SK-N-SH (cell line): ENCODE results near the gene CCDC70. TPM values are rescaled to one million over a fixed set of nuclear protein-coding genes. Genes with fewer than 3 reads are reported as not detected.

Experiments
- CTCF ChIA-PET: fragments of 300-600, 350-600 bp; formaldehyde crosslinking; extraction: SDS; loops from one replicate; lab custom pipeline; 2021; lab: Yijun Ruan, JAX
- POLR2A ChIA-PET: fragments of 350-600 bp; sonication (Branson Sonifier 250); formaldehyde crosslinking; extraction: SDS; loops from one replicate; lab custom pipeline; 2020; ENCODE audit warnings: antibody characterized with exemption, inconsistent platforms; lab: Yijun Ruan, JAX
- DNase-seq: peaks from one replicate; pipeline ENCODE4 v3.0.0; 2012
- H2AFZ ChIP-seq: fragments of 200-600 bp; sonication (generic); 2 replicates; pipeline ENCODE4 v1.8.1; 2016; ENCODE audit warnings: antibody characterized with exemption, mild to moderate bottlenecking, low read depth
- H3F3A ChIP-seq: fragments of 200-600 bp; sonication (generic); replicated peaks from 2 replicates; pipeline ENCODE3; 2016; ENCODE audit warnings: antibody characterized with exemption, mild to moderate bottlenecking; ENCODE audit not compliant: insufficient read depth
- H3K27ac ChIP-seq, 2 experiments: fragments of 200-500 bp in 1 of 2; fragments of 200-600 bp in 1 of 2; sonication (Bioruptor generic) in 1 of 2; sonication (generic), shearing (Covaris generic) in 1 of 2; 2 replicates each; pipeline versions ENCODE4 v1.5.1 to v1.6.1; 2014 to 2016; ENCODE audit warnings: low read depth in 2 of 2, inconsistent platforms in 1 of 2, low read length in 1 of 2, mild to moderate bottlenecking in 1 of 2, mixed read lengths in 1 of 2
- H3K27me3 ChIP-seq: fragments of 200-600 bp; sonication (generic), shearing (Covaris generic); 2 replicates; pipeline ENCODE4 v1.6.1; 2016; ENCODE audit warnings: mixed run types; ENCODE audit not compliant: insufficient read depth
- H3K36me3 ChIP-seq, 2 experiments: fragments of 200-500 bp in 1 of 2; fragments of 200-600 bp in 1 of 2; sonication (Bioruptor generic) in 1 of 2; sonication (generic) in 1 of 2; replicated peaks in 1 of 2; 2 replicates each; pipeline versions ENCODE3 to v1.5.1; 2014 to 2016; ENCODE audit warnings: low read length in 1 of 2, mild to moderate bottlenecking in 1 of 2; ENCODE audit not compliant: insufficient read depth in 2 of 2, control insufficient read depth in 1 of 2
- H3K4me1 ChIP-seq, 2 experiments: fragments of 200-500 bp in 1 of 2; fragments of 200-600 bp in 1 of 2; sonication (Bioruptor generic) in 1 of 2; sonication (generic), shearing (Covaris generic) in 1 of 2; 2 replicates each; pipeline versions ENCODE4 v1.5.1 to v1.6.1; 2014 to 2016; ENCODE audit warnings: low read depth in 1 of 2, low read length in 1 of 2, mixed run types in 1 of 2; ENCODE audit not compliant: insufficient read depth in 2 of 2, control insufficient read depth in 1 of 2
- H3K4me2 ChIP-seq: fragments of 200-600 bp; sonication (generic), shearing (Covaris generic); 2 replicates; pipeline ENCODE4 v1.6.1; 2017; ENCODE audit warnings: mixed run types
- H3K4me3 ChIP-seq, 2 experiments: fragments of 200-500 bp in 1 of 2; fragments of 200-600 bp in 1 of 2; sonication (Bioruptor generic) in 1 of 2; sonication (generic), shearing (Covaris generic) in 1 of 2; 2 replicates each; pipeline versions ENCODE4 v1.5.1 to v1.8.1; 2014 to 2016; ENCODE audit warnings: low read depth in 2 of 2, inconsistent platforms in 1 of 2, low read length in 1 of 2, mild to moderate bottlenecking in 1 of 2, mixed read lengths in 1 of 2, moderate library complexity in 1 of 2
- H3K79me2 ChIP-seq: fragments of 200-600 bp; sonication (generic); 2 replicates; pipeline ENCODE4 v1.8.1; 2017; ENCODE audit warnings: mild to moderate bottlenecking; ENCODE audit not compliant: insufficient read depth
- H3K9ac ChIP-seq: fragments of 200-600 bp; sonication (generic); 2 replicates; pipeline ENCODE4 v1.6.1; 2017; ENCODE audit warnings: mixed run types
- H3K9me2 ChIP-seq: fragments of 200-600 bp; sonication (generic); 2 replicates; pipeline ENCODE4 v1.6.1; 2017; ENCODE audit warnings: mixed run types
- H3K9me3 ChIP-seq: fragments of 200-600 bp; sonication (generic); 2 replicates; pipeline ENCODE4 v1.6.1; 2017; ENCODE audit warnings: mixed run types, mild to moderate bottlenecking, moderate library complexity
- H4K20me1 ChIP-seq: fragments of 200-600 bp; sonication (generic); 2 replicates; pipeline ENCODE4 v1.6.1; 2017; ENCODE audit warnings: mild to moderate bottlenecking, mixed run types; ENCODE audit not compliant: insufficient read depth
- ELF1 ChIP-seq: IDR thresholded peaks from 2 replicates; pipeline ENCODE4 v1.4.0; 2012
- EP300 ChIP-seq, 2 experiments: IDR thresholded peaks; 2 replicates each; pipeline versions ENCODE4 v1.4.0 to v1.6.1; 2012; ENCODE audit warnings: borderline replicate concordance in 1 of 2, low read depth in 1 of 2, low read length in 1 of 2
- EZH2phosphoT487 ChIP-seq: fragments of 200-600 bp; sonication (generic); IDR thresholded peaks from 2 replicates; pipeline ENCODE4 v1.6.1; 2017; ENCODE audit warnings: low read depth, mixed run types, mild to moderate bottlenecking, antibody characterized with exemption, moderate library complexity, borderline replicate concordance
- FOSL2 ChIP-seq: IDR thresholded peaks from 2 replicates; pipeline ENCODE4 v1.4.0; 2012; ENCODE audit warnings: low read depth, mild to moderate bottlenecking, moderate library complexity, borderline replicate concordance
- FOXJ3 ChIP-seq: sonication (generic); formaldehyde crosslinking; IDR thresholded peaks from 2 replicates; pipeline ENCODE4 v1.5.1; 2020; ENCODE audit warnings: mild to moderate bottlenecking, missing genetic modification reagents
- GABPA ChIP-seq: IDR thresholded peaks from 2 replicates; pipeline ENCODE4 v1.4.0; 2012; ENCODE audit warnings: low read depth, mild to moderate bottlenecking
- JUND ChIP-seq: IDR thresholded peaks from 2 replicates; pipeline ENCODE4 v1.4.0; 2012
- MAX ChIP-seq: IDR thresholded peaks from 2 replicates; pipeline ENCODE4 v1.4.0; 2012; ENCODE audit warnings: low read depth
- NFIC ChIP-seq: IDR thresholded peaks from 2 replicates; pipeline ENCODE4 v1.4.0; 2012; ENCODE audit warnings: borderline replicate concordance
- PBX3 ChIP-seq: IDR thresholded peaks from 2 replicates; pipeline ENCODE4; 2012
- POLR2AphosphoS5 ChIP-seq: IDR thresholded peaks from 2 replicates; pipeline ENCODE4 v1.6.1; 2012; ENCODE audit warnings: low read depth, low read length
- RAD21 ChIP-seq: IDR thresholded peaks from 2 replicates; pipeline ENCODE4 v1.6.1; 2012; ENCODE audit warnings: mild to moderate bottlenecking, low read length
- REST ChIP-seq: IDR thresholded peaks from 2 replicates; pipeline ENCODE4 v1.6.1; 2012; ENCODE audit warnings: mild to moderate bottlenecking, low read depth, low read length, moderate library complexity
- SIN3A ChIP-seq: IDR thresholded peaks from 2 replicates; pipeline ENCODE4 v1.6.1; 2012; ENCODE audit warnings: low read depth, mild to moderate bottlenecking, low read length, moderate library complexity, borderline replicate concordance
- TAF1 ChIP-seq: IDR thresholded peaks from 2 replicates; pipeline ENCODE4 v1.6.1; 2012; ENCODE audit warnings: low read depth, mild to moderate bottlenecking, low read length, moderate library complexity, borderline replicate concordance
- TEAD4 ChIP-seq: IDR thresholded peaks from 2 replicates; pipeline ENCODE4 v1.4.0; 2012; ENCODE audit warnings: mild to moderate bottlenecking, borderline replicate concordance; ENCODE audit not compliant: insufficient read depth
- YY1 ChIP-seq: IDR thresholded peaks from 2 replicates; pipeline ENCODE4 v1.4.0; 2012; ENCODE audit warnings: low read depth, mild to moderate bottlenecking
- WGBS: methylation state at CpG from one replicate; pipeline ENCODE4 v1.1.6; 2017; ENCODE audit warnings: low lambda C conversion rate; 5-methylcytosine and 5-hydroxymethylcytosine counted together
- polyA plus RNA-seq, 3 experiments: library from polyadenylated mRNA; depleted of rRNA; stranded (reverse); fragments of >200 nt; gene quantifications; 2 replicates each; pipeline ENCODE4 v1.2.3, GENCODE V29; 2012
- TF ChIP-seq, protein P1 (sequence below): fragments of 150-350 bp; IDR thresholded peaks from 2 replicates; pipeline ENCODE4 v1.6.1; 2017; ENCODE audit warnings: antibody characterized with exemption, low read length, low read depth, borderline replicate concordance

CCDC70 gene
- polyA plus RNA-seq, 1 of the 3 experiments (the other 2 are of a cell fraction) = not detected

DNA sequence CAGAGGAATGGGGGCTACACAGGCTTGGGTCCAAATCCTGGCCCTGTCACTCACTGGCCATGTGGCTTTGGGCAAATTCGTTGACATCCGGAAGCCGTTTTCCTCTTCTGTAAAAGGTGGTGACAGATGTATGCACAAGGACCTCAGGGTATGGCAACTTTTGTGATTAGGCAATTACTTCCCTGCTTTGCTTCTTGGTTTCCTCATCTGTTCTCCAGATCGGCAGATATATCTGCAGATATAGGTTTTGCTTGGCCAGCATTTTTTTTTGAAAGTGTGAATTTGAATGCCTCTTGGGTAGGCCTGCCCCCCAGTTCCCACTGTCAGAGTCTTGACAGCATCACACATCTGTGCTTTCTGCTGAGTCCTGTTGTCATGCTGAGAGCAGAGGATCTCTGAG is 34.5 kb upstream of the CCDC70 start:
- no peaks in the 10 kb centered on the region for H3F3A ChIP-seq
- H4K20me1 ChIP-seq = no peaks in the 10 kb centered on the region
- H3K36me3 ChIP-seq = no peaks in the 10 kb centered on the region
- no peaks in the 10 kb centered on the region for H3K9me2 ChIP-seq
- H3K4me2 ChIP-seq = no peak overlapping the region
- no peak for DNase-seq
- H3K79me2 ChIP-seq = no peaks in the 10 kb centered on the region
- TF ChIP-seq EP300 (IDR thresholded peaks at IDR 0.05; ENCODE audit: borderline replicate concordance in 1 of 2, low read depth in 1 of 2, low read length in 1 of 2) (0 out of 4 replicates have a peak, but pooled peaks of 1 of the 2 experiments have one; percentile 9), NFIC (no peak)
- no peaks in the 10 kb centered on the region for H3K9me3 ChIP-seq
- ChIA-PET POLR2A (no interaction called here), CTCF (interaction anchor here (0.5 to 4.3 kb wide), 6 partner anchors 12 to 624 kb away, joined by 3 to 26 read pairs (median 8); partner anchors contain the start of gene TMEM272)
- H3K27ac ChIP-seq = no peak overlapping the region
- peaks cover 0 to 16% of the 10 kb centered on the region in 2 experiments; a peak in 1 of 4 replicates for H3K4me1 ChIP-seq
- H3K9ac ChIP-seq = no peak overlapping the region
- no peaks in the 10 kb centered on the region; the same call in none of the 2 replicates for H3K27me3 ChIP-seq
- WGBS = 80% methylated on average over 4 of the region's 4 CpGs
- no peak overlapping the region for H3K4me3 ChIP-seq
- H2AFZ ChIP-seq = no peak overlapping the region

- no peaks in the 10 kb centered on the region; the same call in none of the 2 replicates for H3K27me3 ChIP-seq
- TF ChIP-seq JUND (no peak), GABPA (no peak), POLR2AphosphoS5 (no peak), YY1 (no peak), RAD21 (no peak), FOXJ3 (CRISPR knock-in tag) (no peak), ELF1 (no peak), NFIC (no peak), FOSL2 (no peak), SIN3A (no peak), TAF1 (no peak), EP300 (IDR thresholded peaks at IDR 0.05; ENCODE audit: borderline replicate concordance in 1 of 2, low read depth in 1 of 2, low read length in 1 of 2) (no peak), EZH2phosphoT487 (no peak), PBX3 (no peak), TEAD4 (no peak), REST (no peak), MAX (no peak)
- TF ChIP-seq, protein P1, sequence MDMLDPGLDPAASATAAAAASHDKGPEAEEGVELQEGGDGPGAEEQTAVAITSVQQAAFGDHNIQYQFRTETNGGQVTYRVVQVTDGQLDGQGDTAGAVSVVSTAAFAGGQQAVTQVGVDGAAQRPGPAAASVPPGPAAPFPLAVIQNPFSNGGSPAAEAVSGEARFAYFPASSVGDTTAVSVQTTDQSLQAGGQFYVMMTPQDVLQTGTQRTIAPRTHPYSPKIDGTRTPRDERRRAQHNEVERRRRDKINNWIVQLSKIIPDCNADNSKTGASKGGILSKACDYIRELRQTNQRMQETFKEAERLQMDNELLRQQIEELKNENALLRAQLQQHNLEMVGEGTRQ = no peak
Observed at GRCh38 chr13:51828730-51829567, 32.8 kb upstream of the CCDC70 start.

More at GRCh38 chr13:51828730-51829567, 32.8 kb upstream of the CCDC70 start:
- Histone ChIP-seq H3K79me2 (no peaks in the 10 kb centered on the region), H3K27ac (no peak overlapping the region), H3K4me1 (peaks cover 0 to 16% of the 10 kb centered on the region in 2 experiments; a peak in 1 of 4 replicates), H4K20me1 (no peaks in the 10 kb centered on the region), H3K4me2 (no peak overlapping the region), H3K4me3 (no peak overlapping the region), H3F3A (no peaks in the 10 kb centered on the region), H3K36me3 (no peaks in the 10 kb centered on the region), H3K9ac (no peak overlapping the region), H3K9me2 (no peaks in the 10 kb centered on the region), H3K9me3 (no peaks in the 10 kb centered on the region), H2AFZ (no peak overlapping the region)
- 72% methylated on average over 8 of the region's 8 CpGs for WGBS
- POLR2A ChIA-PET = no interaction called here
- CTCF ChIA-PET = interaction anchor here (0.8 to 4.3 kb wide), 6 partner anchors 14 to 543 kb away, joined by 3 to 26 read pairs (median 4); partner anchors contain the start of gene TMEM272
- no peak for DNase-seq
